Adipocyte (in vitro differentiated cells): ENCODE measurements around the gene CORT.
A peak's percentile ranks its signal among the peaks of the same experiment; 100 is the strongest.
"Not testable (repeated sequence)": the region's sequence is repeated elsewhere in the genome, so short reads cannot be mapped to it uniquely, and the experiment has no call there.

ENCODE experiments used
- DNase-seq: peaks from one replicate; pipeline ENCODE4 v3.0.0-alpha.2; 2015; ENCODE audit warnings: low read depth
- H3K27me3 ChIP-seq: replicated peaks from 2 replicates; pipeline ENCODE4 v1.7.0; 2013; ENCODE audit warnings: mild to moderate bottlenecking, low read length, moderate library complexity; ENCODE audit not compliant: control insufficient read depth, insufficient read depth
- H3K36me3 ChIP-seq: 2 replicates; pipeline ENCODE4 v1.7.0; 2013; ENCODE audit warnings: low read length, mild to moderate bottlenecking, moderate library complexity; ENCODE audit not compliant: control insufficient read depth, insufficient read depth, severe bottlenecking
- H3K4me1 ChIP-seq: 2 replicates; pipeline ENCODE4 v1.7.0; 2013; ENCODE audit warnings: mild to moderate bottlenecking, low read length, moderate library complexity; ENCODE audit not compliant: control insufficient read depth, insufficient read depth
- H3K4me3 ChIP-seq: 2 replicates; pipeline ENCODE4 v1.7.0; 2013; ENCODE audit warnings: mild to moderate bottlenecking, low read length, moderate library complexity
- H3K9ac ChIP-seq: 2 replicates; pipeline ENCODE4 v1.7.0; 2013; ENCODE audit warnings: mild to moderate bottlenecking, low read length, moderate library complexity
- H3K9me3 ChIP-seq: 2 replicates; pipeline ENCODE4 v1.7.0; 2013; ENCODE audit warnings: mild to moderate bottlenecking, low read length, moderate library complexity; ENCODE audit not compliant: control insufficient read depth

CORT gene

GRCh38 chr1:10449751-10450150, at the start of gene CORT:
Gene CORT (plus strand): TSS chr1:10450031. CDS start chr1:10450224, 193 bp downstream.
- Histone ChIP-seq H3K4me1 (peaks cover 13% of the 10 kb centered on the region), H3K9ac (peak within 1 kb of the TSS; percentile 51), H3K27me3 (no peaks in the 10 kb centered on the region), H3K4me3 (peak within 1 kb of the TSS; percentile 66), H3K9me3 (no peaks in the 10 kb centered on the region), H3K36me3 (no peaks in the 10 kb centered on the region)
- DNase-seq, result no peak

DNA sequence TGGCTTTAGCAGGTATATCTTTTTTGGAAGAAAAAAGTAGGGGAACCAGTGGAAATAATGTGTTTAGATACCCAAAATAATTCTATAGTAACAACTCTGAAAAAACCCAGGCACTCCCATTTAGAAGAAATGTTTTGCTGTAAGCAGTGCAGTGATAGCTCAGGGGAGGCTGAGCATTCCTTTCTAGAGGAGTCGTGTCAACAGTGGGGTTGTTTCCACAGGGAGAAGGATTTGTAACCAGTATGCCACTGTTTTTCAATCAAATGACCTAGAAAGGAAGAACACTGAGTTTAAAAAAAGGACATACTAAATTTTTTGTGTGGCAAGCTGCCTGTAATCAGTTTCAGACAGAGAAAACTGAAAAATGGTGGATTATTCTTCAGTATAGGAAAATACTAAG, 48.5 kb upstream of the CORT start:
- DNase-seq, result peak; percentile 60
- Histone ChIP-seq H3K4me1 (peaks cover 25% of the 10 kb centered on the region), H3K36me3 (peaks cover 42% of the 10 kb centered on the region), H3K27me3 (no peaks in the 10 kb centered on the region), H3K9ac (peak overlapping the region; percentile 92), H3K4me3 (peak overlapping the region; percentile 87), H3K9me3 (no peaks in the 10 kb centered on the region)

DNA sequence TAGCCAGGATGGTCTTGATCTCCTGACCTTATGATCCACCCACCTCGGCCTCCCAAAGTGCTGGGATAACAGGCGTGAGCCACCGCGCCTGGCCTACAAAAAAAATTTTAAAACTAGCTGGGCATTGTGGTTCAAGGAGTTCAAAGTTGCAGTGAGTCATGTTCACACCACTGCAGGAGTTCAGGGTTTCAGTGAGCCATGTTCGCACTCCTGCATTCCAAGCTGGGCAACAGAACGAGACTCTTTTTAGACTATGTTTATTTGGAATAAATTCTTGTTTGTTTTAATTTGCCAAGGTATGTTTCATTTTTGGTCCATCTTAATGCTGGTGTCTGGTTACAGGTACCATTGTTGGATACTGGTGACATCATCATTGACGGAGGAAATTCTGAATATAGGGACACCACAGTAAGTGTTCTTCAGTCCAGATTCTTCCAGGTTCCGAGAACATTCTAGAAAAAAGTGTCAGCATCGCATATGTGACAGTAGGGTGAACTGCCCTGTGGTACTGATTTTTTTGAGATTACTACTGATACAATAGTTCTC, 47.0 kb upstream of the CORT start:
- H3K9me3 ChIP-seq, result no peaks in the 10 kb centered on the region
- DNase-seq, result no peak
- no peak overlapping the region for H3K9ac ChIP-seq
- H3K4me3 ChIP-seq, result no peak overlapping the region
- H3K36me3 ChIP-seq, result peaks cover 57% of the 10 kb centered on the region
- H3K4me1 ChIP-seq, result peaks cover 25% of the 10 kb centered on the region
- no peaks in the 10 kb centered on the region for H3K27me3 ChIP-seq

- Histone ChIP-seq H3K4me1 (peaks cover 12% of the 10 kb centered on the region), H3K36me3 (peaks cover 98% of the 10 kb centered on the region), H3K9ac (no peak overlapping the region), H3K27me3 (no peaks in the 10 kb centered on the region), H3K9me3 (no peaks in the 10 kb centered on the region), H3K4me3 (no peak overlapping the region)
- no peak for DNase-seq
Observed at GRCh38 chr1:10407201-10407600, 42.6 kb upstream of the CORT start.

DNA sequence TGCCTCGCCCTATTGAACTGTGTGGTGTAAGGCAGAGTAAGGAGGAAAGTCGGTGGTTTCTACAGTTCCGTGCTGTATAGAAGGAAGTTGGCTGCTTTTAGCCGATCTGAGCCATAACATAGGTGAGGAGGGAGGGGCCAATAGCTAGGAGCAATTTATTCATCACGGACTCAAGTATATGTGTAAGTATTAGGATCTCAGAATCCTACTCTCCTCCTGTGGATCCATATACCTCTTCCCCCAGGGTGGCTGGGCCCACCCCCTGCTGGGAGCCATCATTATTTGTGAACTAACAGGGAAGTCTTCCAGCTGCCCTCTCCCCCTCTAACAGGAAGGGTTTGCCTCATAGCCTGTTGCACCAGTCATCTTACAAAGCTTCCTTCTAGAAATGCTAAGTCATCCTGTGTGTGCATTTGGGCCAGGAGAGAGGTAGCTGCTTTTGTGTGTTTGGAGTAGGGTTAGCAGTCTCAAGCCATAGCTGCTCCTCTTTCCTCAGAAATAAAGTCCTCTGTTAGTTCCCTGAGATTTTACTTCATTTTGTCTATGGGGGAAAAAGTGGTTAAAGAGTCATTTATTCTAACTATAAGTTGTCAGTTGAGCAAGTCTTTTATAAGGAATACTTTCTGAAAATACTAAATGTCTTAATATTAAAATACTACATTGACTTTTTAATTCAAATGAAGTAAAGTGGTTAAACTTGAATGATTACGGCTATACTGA, 34.5 kb upstream of the CORT start:
- DNase-seq, result peak; percentile 78
- peak overlapping the region; percentile 56 for H3K9ac ChIP-seq
- H3K4me1 ChIP-seq, result peaks cover 22% of the 10 kb centered on the region
- no peak overlapping the region for H3K4me3 ChIP-seq
- peaks cover 99% of the 10 kb centered on the region for H3K36me3 ChIP-seq
- H3K27me3 ChIP-seq, result no peaks in the 10 kb centered on the region
- no peaks in the 10 kb centered on the region for H3K9me3 ChIP-seq

GRCh38 chr1:10415967-10416366, 33.9 kb upstream of the CORT start:
- H3K27me3 ChIP-seq, DNase-seq, H3K9me3 ChIP-seq, H3K4me3 ChIP-seq: not testable (repeated sequence)
- Histone ChIP-seq H3K36me3 (peaks cover 97% of the 10 kb centered on the region), H3K4me1 (peaks cover 25% of the 10 kb centered on the region), H3K9ac (peak overlapping the region; percentile 56)

- not testable (repeated sequence) for H3K9me3 ChIP-seq, DNase-seq
- peaks cover 78% of the 10 kb centered on the region for H3K36me3 ChIP-seq
Observed at GRCh38 chr1:10418741-10419140, 31.1 kb upstream of the CORT start.

DNA sequence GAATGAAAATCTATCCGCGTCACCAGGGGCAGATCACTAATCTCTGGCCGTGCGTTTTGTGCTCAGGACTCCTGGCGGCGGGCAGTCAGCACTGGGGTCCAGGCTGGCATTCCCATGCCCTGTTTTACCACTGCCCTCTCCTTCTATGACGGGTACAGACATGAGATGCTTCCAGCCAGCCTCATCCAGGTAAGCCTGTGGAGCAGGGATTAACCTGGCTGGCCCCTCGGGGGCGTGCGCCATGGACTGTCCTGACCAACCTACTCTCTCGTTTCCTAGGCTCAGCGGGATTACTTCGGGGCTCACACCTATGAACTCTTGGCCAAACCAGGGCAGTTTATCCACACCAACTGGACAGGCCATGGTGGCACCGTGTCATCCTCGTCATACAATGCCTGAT, 30.5 kb upstream of the CORT start:
- Histone ChIP-seq H3K4me1 (peaks cover 32% of the 10 kb centered on the region), H3K9me3 (no peaks in the 10 kb centered on the region), H3K4me3 (no peak overlapping the region), H3K9ac (no peak overlapping the region), H3K36me3 (peaks cover 72% of the 10 kb centered on the region), H3K27me3 (no peaks in the 10 kb centered on the region)
- DNase-seq, result no peak

More at GRCh38 chr1:10418741-10419140, 31.1 kb upstream of the CORT start:
- H3K9ac ChIP-seq, H3K27me3 ChIP-seq, H3K4me3 ChIP-seq: not testable (repeated sequence)
- peaks cover 27% of the 10 kb centered on the region for H3K4me1 ChIP-seq

GRCh38 chr1:10421637-10422036, 28.2 kb upstream of the CORT start:
- Histone ChIP-seq H3K9ac (no peak overlapping the region), H3K9me3 (no peaks in the 10 kb centered on the region), H3K27me3 (no peaks in the 10 kb centered on the region), H3K36me3 (peaks cover 49% of the 10 kb centered on the region), H3K4me1 (peaks cover 25% of the 10 kb centered on the region), H3K4me3 (no peak overlapping the region)
- DNase-seq, result no peak

DNA sequence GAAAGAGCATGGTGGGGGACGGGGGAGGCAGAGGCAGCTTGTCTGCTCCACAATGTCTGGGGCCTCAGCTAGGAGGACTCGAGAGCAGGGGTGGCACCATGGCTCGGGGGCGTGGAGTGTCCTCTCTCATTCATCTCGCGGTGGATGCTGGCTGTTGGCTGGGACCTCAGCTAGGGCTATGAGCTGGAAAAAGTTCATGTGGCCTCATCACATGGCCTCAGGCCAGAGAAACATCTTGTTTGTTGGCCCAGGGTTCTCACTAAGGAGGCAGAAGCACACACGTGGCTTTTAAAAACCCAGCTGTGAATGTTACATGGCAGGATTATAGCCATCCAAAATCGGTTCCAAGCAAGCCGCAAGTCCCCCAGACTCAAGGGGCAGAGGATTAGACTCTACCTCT, 25.8 kb upstream of the CORT start:
- Histone ChIP-seq H3K9ac (peak overlapping the region; percentile 46), H3K9me3 (no peaks in the 10 kb centered on the region), H3K27me3 (no peaks in the 10 kb centered on the region), H3K4me3 (no peak overlapping the region), H3K4me1 (peaks cover 25% of the 10 kb centered on the region), H3K36me3 (peaks cover 25% of the 10 kb centered on the region)
- peak; percentile 46 for DNase-seq

- no peaks in the 10 kb centered on the region for H3K27me3 ChIP-seq
- peak overlapping the region; percentile 20 for H3K9ac ChIP-seq
- no peak for DNase-seq
- peaks cover 19% of the 10 kb centered on the region for H3K36me3 ChIP-seq
- H3K4me3 ChIP-seq, result no peak overlapping the region
- no peaks in the 10 kb centered on the region for H3K9me3 ChIP-seq
- peaks cover 22% of the 10 kb centered on the region for H3K4me1 ChIP-seq
Observed at GRCh38 chr1:10424651-10425050, 25.2 kb upstream of the CORT start.
